Measurements from ENCODE around the gene HOXD13.

The HOXD13 gene

GRCh38 chr2:176093145-176093897 is 800 bp downstream of the HOXD13 start:
- no peak for DNase-seq (ENCODE audit: low read depth, low spot score)

DNA sequence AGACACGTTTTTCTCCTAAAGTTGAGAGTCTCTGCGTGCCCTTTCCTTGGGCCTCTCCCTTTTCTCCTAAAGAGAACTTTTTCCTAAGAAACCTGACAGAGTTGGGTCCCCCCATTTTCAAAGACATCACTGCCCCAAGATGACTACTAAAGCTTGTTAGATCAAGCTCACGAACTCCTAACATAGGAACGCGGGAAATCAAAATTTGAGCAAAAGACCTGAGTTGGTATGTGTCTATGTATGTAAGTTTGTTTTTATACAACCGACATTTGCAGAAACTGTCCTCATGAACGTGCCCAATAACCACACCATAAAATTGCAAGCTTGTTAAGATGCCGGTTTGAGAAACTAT is 1.4 kb downstream of the HOXD13 start:
- no peak for DNase-seq (ENCODE audit: low read depth, low spot score)

GRCh38 chr2:176094349-176094748 is 1.8 kb downstream of the HOXD13 start:
- no peak for DNase-seq (ENCODE audit: low read depth, low spot score)

DNA sequence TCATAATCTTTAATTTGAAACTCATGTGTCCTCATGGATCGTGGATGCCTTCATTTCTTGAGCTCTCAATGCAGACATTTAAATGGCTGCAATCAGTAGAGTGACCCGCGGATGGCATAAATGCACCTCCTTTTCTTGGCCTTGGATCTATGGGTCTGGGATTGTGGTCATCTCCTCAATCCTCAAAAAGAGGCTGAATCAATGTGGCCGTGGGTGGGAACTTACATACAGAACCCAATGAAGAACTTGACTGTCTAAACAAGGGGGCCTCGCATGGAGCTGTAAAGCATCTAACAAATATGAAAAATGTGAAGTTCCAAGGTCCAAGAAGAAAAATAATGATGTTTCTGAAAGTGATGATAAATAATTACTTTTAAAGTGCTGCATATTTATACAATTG is 2.9 kb downstream of the HOXD13 start:
- DNase-seq (ENCODE audit: low read depth, low spot score) = no peak

GRCh38 chr2:176096243-176096985 is 3.9 kb downstream of the HOXD13 start:
- DNase-seq (ENCODE audit: low read depth, low spot score) = no peak

- no peak for DNase-seq (ENCODE audit: low read depth, low spot score)
Measured at GRCh38 chr2:176096986-176097819, 4.7 kb downstream of the HOXD13 start.

DNA sequence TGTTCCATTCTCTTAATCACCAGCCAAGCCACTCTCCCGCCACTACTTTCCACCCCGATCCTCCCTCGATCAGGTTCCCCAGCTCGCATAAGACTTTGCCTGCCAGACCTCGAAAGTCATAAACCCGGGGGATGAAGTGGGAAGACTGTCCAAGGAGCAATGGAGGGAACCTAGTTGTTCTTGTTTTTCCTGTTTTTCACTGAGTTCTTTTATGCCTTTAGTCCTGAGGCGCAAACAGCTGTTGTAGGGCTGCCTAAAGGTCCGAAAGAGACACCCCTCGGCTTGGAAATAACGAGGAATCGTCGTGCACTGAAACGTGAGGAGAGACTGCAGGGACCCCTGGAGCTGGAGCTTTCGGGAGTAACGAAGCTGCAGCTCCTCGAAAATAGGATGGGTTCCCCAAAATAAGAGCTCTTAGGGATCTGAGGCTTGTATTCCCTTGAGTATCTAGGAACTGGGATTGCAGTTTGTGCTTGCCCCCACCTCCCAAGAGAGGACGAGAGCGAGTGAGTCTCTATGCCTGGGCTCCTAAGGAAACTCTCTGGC is 5.4 kb downstream of the HOXD13 start:
- no peak for DNase-seq (ENCODE audit: low read depth, low spot score)

DNA sequence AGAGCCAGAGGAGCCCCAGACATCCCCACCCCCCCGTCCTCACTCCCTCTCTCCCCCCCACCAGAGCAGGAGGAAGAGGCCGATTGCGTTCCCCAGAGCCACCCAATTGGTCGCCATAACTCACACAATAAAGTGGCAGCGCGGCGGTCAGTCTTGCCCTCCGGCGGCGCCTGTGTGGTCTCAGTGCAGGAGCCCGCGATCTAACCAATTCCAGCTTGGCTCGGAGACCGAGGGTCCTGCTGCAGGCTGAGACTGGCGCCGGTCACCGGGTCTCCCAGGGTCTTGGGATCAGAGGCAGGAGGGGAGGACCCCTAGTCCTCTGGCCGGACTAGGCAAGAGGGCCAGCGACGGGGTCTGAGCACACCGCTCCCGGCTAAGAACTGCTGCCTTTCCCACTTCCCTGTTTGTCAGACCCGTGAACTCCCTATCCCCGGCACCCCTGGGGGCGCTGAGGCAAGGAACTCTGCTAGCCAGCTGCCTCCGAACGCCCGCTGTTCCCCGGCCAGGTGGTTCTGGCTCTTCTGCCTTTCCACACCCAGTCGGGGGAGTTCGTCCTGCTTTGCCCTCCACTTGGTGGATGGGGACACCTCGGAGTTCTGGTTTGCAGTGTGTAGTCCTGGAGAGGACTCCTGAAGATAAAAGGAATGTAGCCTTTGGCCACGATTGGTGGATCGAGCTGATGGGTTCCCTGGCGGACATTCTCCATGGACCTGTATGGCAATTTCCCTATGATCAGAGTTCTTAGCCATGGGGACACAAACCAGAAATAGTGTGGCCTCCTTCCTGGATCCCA is 6.0 kb downstream of the HOXD13 start:
- DNase-seq (ENCODE audit: low read depth, low spot score) = no peak

- no peak for DNase-seq (ENCODE audit: low read depth, low spot score)
Measured at GRCh38 chr2:176099159-176099727, 6.7 kb downstream of the HOXD13 start.

DNA sequence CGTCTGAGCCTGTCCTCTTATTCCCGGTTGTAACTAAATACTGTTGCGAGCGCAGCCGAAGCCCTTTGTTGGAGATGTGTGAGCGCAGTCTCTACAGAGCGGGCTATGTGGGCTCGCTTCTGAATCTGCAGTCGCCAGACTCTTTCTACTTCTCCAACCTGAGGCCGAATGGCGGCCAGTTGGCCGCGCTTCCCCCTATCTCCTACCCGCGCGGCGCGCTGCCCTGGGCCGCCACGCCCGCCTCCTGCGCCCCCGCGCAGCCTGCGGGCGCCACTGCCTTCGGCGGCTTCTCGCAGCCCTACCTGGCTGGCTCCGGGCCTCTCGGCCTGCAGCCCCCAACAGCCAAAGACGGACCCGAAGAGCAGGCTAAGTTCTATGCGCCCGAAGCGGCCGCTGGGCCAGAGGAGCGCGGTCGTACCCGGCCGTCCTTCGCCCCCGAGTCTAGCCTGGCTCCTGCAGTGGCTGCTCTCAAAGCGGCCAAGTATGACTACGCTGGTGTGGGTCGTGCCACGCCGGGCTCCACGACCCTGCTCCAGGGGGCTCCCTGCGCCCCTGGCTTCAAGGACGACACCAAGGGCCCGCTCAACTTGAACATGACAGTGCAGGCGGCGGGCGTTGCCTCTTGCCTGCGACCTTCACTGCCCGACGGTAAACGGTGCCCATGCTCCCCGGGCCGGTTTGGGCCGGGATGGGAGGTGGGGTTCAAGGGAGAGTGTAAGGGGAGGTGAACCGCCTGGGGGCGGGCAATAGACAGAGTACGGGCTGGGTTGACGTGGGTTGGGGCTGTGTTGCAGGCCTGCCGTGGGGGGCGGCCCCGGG is 7.4 kb downstream of the HOXD13 start, which contains the start of gene HOXD12:
Gene HOXD12 (plus strand): TSS at position 68 of the 819 bp plus-strand sequence. CDS start 7 bp downstream, at position 75.
- DNase-seq (ENCODE audit: low read depth, low spot score) = no peak

GRCh38 chr2:176100547-176101140 is 8.1 kb downstream of the HOXD13 start:
- DNase-seq (ENCODE audit: low read depth, low spot score) = no peak

DNA sequence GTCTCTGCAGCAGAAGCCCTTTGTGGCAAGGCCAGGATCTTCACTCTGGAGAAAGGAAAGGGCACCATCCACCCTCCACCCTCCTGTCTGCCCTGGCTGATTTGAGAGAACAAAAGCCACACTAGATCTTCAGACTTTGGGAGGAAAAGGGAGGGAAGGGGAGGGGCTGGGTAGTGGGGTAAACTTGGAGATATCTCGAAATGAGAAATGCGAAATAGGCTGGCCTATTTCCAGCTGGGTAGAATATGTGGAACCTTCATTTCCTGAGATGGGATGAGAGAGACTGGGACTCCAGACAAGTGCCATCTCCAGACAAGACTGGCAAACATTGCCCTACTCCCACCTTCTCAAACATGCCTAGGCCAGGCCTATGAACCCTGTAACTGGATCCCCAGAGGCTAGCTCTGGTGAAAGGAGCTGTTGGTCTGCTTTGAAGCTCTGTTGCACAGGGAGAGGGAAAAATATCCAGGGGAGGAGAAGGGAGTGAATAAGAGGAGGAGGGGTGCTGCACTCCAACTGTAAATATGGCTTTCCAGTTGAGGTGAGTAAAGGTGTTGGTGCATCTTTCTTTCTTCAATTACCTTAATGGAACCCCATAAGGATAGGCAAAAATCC is 8.8 kb downstream of the HOXD13 start:
- no peak for DNase-seq (ENCODE audit: low read depth, low spot score)

DNA sequence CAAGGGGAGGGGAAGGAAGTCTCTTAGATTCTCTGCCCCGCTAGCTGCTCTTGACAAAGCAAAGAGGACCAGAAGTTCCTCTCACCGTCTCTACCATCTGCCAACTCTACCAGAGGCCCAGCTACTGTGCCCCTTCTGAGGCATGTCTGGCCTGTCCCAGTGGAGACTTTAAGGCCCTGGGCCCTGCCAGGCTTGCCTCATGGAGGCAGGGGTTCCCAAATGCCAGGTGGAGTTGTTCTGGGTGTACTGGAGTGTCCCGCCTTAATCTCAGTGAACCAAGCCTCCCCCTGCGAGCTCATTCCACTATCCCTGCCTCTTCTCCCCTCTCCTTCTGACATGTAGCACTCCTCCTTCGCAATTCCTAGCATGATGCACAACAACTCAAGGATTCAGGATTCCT is 9.3 kb downstream of the HOXD13 start:
- no peak for DNase-seq (ENCODE audit: low read depth, low spot score)

GRCh38 chr2:176102309-176102866 is 9.9 kb downstream of the HOXD13 start:
- no peak for DNase-seq (ENCODE audit: low read depth, low spot score)

- no peak for DNase-seq (ENCODE audit: low read depth, low spot score)
Measured at GRCh38 chr2:176103194-176103593, 10.7 kb downstream of the HOXD13 start.

DNA sequence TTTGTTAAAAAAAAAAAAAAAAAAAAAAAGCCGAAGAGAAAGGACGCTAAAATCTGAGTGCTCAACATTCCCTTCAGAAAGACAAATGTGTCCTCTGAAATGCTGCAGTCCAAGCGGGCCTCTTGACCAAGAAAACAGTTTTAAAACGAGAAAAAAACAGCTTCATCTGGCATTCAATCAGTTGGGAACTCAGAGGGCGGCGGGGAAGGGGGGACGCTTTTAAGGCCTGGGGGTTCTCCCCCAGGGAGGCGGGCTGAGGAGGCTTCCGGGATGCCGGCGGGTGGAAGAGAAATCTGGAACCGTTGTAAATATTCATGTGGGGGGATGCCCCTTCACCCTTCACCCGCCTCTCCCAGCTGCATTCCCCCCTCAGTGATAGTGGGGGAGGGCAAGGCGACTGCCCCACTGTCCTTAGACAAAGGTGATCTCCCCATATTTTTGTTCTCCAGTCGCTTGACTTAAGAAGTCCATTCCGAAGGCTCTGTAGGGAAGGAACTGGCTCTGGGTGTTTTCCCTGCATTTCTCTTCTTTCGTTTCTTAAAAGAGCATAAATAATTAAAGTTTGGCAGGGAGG is 11.3 kb downstream of the HOXD13 start:
- no peak for DNase-seq (ENCODE audit: low read depth, low spot score)

DNA sequence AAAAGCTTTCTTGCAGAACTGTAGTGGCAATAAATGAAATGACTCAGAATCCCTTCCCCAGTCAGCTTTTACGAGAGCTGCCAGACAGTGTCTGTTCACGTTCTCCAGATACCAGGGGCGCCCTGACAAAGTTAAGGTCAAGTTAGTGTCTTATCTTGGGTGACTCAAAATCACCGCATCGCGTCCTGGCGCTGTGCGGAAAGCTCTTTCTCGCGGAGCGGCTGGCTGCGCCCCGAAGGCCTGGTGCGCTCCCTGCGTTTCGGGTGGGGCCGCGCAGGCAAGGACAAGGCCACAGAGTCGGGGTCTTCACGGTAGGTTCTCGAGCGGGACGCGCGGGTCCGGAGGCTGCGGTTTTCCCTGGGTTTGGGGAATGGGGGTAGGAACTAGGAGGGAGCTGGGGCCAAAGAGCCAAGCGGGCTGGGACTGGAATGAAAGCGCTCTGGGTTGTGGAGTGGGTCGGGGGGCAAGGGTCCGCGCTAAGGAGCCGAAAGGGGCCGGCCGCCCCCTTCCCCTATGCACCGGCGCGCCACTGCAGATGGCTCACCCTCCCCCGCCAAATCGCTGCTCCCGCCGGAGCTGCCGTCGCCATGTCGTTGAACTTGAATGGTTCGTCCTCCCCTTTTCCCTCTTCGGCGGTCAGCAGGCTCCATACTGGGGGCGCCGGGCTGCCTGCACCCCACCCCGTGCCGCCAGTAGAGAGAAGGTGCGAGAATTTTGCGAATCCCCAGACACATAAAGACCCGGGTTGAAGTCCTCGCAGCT is 12.0 kb downstream of the HOXD13 start:
- no peak for DNase-seq (ENCODE audit: low read depth, low spot score)

All from activated CD4-positive, CD25-positive, alpha-beta regulatory T cell treated with anti-CD3 and anti-CD28 coated beads, Interleukin-2, amount 50 U/mL, for 16 hours (primary cell).